GM18517 (cell line): ENCODE data around the gene PRIM2.
"Not testable (repeated sequence)": the region's sequence is repeated elsewhere in the genome, so short reads cannot be mapped to it uniquely, and the experiment has no call there.

Experiments
- ATAC-seq: cut with Tn5 transposase; IDR thresholded peaks from one replicate; pipeline ENCODE4 v1.9.1; 2021; ENCODE audit warnings: mild to moderate bottlenecking, moderate library complexity; ENCODE audit not compliant: unreplicated experiment

The PRIM2 gene

DNA sequence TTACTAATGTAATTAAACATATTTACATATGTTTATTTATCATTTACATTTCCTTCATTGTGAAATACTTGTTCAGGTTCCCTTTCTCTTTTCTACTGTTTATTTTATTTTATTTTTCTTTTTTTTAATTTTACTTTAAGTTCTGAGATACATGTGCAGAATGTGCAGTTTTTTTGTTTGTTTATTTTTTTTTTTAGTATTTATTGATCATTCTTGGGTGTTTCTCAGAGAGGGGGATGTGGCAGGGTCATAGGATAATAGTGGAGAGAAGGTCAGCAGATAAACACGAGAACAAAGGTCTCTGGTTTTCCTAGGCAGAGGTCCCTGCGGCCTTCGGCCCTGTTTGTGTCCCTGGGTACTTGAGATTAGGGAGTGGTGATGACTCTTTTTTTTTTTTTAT lies 8.7 kb upstream of the PRIM2 start:
- not testable (repeated sequence) for ATAC-seq

DNA sequence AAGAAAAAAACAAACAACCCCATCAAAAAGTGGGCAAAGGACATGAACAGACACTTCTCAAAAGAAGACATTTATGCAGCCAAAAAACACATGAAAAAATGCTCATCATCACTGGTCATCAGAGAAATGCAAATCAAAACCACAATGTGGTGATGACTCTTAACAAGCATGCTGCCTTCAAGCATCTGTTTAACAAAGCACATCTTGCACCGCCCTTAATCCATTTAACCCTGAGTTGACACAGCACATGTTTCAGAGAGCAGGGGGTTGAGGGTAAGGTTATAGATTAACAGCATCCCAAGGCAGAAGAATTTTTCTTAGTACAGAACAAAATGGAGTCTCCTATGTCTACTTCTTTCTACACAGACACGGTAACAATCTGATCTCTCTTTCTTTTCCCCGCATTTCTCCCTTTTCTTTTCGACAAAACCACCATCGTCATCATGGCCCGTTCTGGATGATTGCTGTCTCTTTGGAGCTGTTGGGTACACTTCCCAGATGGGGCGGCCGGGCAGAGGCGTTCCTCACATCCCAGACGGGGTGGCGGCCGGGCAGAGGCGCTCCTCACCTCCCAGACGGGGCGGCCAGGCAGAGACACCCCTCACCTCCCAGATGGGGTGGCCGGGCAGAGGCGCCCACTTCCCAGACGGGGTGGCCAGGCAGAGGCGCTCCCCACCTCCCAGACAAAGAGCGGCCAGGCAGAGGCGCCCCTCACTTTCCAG lies 7.2 kb upstream of the PRIM2 start:
- ATAC-seq = not testable (repeated sequence)

DNA sequence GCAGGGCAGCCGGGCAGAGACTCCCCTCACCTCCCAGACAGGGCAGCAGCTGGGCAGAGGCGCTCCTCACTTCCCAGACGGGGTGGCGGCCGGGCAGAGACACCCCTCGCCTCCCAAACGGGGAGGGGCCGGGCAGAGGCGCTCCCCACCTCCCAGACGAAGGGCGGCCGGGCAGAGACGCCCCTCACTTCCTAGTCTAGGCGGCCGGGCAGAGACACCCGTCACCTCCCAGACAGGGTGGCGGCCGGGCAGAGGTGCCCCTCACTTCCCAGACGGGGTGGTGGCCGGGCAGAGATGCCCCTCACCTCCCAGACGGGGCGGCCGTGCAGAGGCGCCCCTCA lies 6.6 kb upstream of the PRIM2 start:
- no peak for ATAC-seq

DNA sequence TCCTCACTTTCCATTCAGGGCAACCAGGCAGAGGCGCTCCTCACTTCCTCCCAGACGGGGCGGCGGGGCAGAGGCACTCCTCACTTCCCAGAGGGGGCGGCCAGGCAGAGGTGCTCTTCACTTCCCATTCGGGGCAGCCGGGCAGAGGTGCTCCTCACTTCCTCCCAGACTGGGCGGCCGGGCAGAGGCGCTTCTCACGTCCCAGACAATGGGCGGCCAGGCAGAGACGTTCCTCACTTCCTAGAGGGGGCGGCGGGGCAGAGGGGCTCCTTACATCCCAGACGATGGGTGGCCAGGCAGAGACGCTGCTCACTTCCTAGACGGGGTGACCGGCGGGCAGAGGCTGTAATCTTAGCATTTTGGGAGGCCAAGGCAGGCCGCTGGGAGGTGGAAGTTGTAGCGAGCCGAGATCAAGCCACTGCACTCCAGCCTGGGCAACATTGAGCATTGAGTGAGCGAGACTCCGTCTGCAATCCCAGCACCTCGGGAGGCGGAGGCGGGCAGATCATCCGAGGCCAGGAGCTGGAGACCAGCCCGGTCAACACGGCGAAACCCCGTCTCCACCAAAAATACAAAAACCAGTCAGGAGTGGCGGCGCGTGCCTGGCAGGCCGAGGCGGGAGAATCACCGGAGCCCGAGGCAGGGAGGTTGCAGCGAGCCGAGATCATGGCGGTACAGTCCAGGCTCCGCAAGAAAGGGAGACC lies 6.0 kb upstream of the PRIM2 start:
- ATAC-seq = not testable (repeated sequence)

DNA sequence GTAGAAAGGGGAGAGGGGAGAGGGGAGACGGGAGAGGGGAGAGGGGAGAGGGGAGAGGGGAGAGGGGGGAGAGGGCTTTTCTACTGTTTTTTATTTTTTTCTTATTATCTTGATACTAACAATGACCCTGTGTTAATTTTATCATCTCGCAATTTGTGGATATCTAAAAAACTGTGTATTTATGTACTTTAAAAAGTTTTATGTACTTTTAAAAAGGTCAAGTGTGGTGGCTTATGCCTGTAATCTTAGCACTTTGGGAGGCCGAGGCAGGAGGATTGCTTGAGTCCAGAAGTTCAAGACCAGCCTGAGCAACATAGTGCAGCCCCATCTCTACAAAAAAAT lies 5.5 kb upstream of the PRIM2 start:
- ATAC-seq = no peak

DNA sequence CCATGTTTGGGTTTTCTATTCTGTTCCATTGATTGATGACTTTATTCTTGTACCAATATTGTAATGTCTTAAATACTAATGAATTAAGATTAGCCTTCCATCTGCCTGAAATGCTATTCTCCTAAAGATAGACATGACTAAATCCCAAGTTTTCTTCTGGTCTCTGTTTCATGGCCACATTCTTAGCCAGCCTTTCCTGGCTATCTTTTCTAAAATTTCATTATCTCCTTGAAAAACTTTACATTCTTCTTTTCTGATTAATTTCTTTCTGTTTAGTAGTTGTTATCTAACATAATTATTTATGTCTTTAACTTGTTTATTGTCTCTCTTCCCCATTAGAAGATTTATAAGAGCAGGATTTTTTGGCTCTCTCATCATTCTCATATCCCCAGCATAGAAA lies 4.4 kb upstream of the PRIM2 start:
- no peak for ATAC-seq

DNA sequence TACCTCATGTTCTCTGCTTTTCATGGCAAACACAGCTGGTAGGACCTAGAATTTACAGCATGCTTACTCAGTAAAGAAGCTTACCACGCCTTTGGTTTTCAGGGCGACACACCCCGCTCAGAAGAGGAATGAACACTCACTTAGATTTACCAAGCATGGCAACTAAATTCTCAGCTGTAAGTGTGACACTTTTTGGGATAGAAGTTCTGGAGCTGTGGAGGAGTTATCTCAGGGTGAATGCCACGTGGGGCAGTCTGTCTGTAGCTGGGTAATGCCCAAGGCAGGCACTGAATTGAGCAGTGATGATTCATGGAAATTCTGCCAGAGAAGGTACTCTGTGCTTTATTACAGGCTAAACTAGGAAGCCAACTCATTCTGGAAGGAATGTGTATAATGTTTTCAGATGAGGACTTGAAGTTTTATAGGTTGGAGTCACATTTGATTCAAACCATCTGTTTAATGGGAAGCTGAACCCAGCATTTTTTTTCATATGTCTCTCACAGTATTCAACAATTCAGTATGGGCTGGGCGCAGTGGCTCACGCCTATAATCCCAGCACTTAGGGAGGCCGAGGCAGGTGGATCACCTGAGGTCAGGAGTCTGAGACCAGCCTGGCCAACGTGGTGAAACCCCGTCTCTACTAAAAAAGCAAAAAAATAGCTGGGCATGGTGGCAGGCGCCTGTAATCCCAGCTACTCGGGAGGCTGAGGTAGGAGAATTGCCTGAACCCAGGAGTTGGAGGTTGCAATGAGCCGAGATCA lies 3.5 kb upstream of the PRIM2 start:
- no peak for ATAC-seq

DNA sequence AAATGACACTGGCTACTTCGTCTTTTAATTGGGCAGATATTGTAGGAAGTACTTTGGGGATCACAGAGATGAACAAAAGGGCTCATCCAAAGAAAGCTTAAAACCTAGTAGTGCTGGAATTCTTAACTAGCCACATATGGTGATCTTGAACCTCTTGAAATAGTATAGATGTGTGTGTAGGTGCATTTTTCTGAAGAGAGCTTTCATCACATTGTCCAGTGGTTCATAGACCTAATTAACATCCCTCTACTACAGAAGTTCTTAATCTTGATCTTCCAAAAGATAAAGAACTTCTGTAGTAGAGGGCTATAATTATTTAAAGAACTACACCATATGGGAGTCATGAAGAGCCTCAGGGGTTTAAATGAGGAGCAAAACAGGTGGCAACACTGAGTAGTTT lies 2.3 kb upstream of the PRIM2 start:
- ATAC-seq = no peak

DNA sequence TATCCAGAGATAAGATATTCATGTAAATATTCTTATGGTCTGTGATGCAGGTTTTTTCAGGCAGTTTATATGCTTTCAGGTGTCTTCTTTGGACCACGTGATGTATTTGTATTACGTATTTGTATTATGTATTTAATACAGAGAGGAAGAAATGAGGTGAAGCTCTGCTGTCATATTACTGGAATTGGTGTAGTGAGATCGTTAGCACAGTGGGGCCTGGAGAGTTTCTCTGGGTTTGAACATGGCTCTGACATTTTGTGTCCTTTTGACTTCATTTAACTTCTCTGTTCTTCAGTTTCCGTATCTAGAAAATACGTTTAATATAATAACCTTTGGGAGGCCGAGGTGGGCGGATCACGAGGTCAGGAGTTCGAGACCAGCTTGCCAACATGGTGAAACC lies 1.6 kb upstream of the PRIM2 start:
- no peak for ATAC-seq

DNA sequence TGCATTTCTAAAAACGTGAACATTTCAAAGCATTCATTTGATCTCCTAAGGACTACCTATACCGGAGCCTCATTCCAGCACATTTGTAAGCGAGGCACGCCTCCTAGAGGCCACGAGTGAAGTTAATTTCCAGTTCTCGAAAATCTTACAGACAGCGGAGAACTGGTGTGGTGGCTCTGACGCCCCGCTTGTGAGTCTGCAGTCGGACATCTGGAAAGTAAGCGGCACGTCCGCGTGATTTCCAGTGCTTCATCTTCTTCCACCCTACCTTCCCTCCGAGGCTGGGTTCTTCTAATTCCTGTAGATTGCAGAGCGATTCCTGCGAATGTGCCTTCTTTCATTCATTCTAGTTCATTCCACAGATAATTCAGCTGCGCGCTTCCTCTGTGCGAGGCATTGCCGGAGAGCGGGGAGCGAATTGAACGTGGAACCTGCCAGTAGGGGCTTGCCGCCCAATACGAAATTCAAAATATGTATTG lies 810 bp upstream of the PRIM2 start:
- ATAC-seq = peak; percentile 94

DNA sequence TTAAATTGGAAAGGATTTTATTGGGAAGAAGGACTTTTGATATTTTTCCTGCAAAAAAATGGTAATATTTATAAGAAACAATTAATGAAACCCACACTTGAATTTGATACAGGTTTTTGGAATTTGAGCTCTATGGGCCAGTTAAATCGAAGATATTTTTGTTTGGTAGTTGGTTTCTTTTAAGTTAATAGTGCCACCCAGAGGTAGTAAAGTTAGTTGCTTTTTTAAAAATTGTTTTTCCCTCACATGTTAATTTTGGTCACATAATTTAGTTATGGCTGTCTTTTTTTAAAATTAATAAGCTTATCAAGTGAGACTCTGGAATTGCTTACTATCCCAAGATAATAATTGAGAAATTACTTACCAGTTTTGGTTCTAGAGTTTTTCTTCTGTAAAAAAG lies 7.1 kb downstream of the PRIM2 start:
- no peak for ATAC-seq

DNA sequence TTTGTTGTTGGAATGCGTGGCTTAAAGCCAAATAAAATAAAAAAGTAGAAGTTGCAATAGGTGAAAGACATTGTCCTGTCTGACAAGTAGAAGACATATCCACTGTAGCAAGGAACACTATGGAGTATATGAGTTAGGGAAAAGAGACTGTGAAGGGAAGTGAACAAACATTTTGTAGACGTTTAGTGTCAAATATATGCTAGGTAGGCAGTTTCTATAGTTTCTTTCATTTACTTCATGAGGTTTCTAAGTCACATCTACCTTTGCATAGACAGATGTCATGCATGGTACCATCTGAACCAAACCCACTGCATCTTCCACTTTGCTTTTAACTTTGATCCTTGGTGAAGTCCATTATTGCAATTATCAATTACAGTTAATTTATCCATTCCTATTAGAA lies 9.9 kb downstream of the PRIM2 start:
- ATAC-seq = no peak

DNA sequence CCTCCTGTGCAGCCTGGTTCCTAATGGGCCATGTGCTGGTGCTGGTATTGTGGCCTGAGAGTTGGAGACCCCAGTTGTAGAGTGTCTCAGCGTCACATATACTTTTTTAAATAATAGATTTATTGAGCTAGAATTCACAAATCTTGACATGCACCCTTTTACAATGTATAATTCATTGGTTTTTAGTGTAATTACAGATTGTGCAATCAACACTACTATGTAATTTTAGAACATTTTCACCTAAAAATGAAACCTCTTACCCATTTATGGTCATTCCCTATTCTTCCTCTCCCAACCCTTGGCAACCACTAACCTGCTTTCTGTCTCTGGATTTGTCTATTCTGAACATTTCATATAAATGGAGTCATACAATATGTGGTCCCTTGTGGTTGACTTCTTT lies 10.6 kb downstream of the PRIM2 start:
- ATAC-seq = no peak

DNA sequence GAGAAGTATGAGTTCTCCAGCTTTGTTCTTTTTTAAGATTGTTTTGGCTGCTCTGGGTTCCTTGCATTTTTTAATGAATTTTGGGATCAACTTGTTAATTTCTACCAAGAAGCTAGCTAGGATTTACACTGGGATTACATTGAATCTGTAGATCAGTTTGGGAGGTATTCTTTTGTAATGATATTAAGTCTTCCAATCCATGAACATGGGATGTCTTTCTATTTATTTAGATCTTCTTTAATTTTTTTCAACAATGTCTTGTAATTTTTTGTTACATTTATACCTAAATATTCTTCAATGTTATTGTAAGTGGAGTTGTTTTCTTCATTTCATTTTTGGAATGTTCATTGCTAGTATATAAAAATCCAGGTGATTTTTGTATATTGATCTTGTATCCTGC lies 12.5 kb downstream of the PRIM2 start:
- no peak for ATAC-seq

DNA sequence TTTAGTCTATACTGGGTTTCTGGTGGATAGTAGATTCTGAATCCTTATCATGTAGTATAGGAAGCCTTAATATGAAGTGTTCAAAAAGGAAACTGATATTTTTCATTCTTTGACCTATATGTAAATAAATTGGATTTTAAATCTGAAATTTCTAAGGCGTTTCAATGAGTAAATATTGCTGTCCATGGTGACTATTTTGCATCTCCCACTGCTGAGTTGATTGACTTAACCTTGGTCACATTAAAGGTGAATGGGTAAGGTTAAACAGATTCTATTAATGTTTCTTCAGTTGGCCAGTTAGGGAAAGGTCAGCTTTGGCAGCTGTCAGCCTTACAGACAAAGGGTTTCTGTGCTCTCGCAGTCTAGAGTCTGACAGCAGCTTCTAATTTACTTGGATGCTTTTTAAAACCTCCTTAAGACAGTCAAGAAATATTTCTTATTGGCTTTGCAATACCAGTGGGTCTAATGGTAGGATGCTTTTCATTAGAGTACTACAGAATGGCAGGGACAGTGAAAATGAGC lies 24.8 kb downstream of the PRIM2 start:
- no peak for ATAC-seq

DNA sequence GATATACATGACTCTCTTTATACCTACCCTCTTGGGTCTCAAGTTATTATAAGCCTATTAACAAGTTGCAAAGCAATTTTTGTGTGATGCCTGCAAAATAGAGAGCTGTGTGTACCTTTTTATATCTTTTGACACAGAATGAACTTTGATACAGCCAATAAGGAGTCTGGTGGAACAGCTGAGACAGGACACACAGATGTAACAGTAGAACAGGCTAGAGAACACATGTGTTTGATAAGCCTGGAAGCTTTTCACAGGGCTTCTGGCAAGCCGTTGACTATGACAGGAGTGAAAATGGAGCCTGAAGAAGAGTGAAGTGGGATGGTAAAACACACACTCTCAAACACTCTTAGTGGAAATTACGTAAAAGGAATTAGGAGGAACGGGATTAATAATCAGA lies 25.9 kb downstream of the PRIM2 start:
- ATAC-seq = not testable (repeated sequence)

DNA sequence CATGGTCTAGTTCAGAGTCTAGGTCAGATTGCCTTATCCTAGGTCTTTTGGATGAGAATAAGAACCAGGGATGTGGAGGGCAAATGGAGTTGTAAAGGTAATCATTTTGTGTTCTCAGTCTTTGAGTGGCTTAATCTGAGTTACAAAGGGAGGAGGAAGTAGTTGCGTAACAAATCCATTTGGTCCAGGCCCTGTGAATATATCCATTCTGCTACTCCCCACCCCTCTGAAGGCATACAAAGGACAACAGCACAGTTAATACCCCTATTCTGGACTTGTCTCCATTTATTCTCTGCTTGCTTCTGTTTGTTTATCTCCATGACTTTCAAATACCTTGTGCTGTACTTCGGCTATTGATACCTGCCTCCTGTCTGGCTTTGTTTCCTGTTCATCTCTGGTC lies 29.3 kb downstream of the PRIM2 start:
- ATAC-seq = not testable (repeated sequence)

DNA sequence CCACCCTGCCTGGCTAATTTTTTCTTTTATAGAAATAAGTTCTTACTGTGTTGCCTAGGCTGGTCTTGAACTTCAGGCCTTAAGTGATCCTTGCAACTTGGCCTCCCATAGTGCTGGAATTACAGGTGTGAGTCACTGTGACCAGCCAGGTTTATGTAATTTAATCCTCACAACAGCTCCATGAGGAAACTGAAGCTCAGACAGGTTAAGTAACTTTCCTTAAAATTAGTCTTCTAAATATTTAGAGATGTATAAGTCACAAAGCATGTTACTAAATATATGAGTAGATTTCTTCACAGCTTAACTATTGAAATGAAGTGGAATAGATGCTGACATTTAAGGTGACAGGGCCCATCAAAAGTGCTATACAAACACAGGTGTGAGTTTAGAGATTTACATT lies 30.2 kb downstream of the PRIM2 start:
- not testable (repeated sequence) for ATAC-seq

DNA sequence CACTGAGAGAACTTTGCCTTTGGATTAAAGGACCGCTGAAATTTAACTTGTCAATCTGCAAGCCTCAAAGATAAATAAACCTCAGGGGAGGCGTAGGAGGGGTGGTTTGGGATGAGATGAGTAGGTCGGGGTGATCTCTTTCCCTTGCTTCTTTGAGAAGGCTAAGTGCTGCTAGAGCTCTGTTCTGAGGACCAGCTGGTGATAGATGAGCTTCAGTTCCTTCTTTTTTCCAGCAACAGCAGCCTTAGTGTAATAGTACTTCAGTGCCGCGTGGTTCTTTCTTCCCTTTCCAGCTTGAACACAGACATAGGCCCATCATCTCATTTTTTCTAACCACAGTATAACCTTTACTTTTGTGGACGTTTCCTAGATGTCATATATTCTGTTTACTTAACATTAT lies 33.0 kb downstream of the PRIM2 start:
- peak; percentile 64 for ATAC-seq

DNA sequence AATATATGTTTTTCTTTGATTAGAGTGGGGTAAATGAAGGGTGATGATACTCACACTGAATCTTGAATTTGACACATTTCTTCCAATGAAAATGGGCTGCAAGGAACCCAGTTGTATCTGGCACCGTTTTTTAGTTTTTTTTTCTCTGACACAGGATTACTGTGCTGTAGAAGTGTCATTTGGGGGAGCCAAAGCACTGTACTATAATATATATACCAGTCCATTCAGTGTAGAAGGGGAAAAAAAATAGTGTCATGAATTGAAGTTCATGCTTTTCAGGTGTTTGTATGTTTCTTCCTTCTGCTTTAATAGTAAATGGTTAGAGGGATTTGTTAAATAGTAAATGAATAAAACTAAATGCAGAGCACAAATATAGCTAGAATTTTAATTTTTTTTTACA lies 35.2 kb downstream of the PRIM2 start:
- ATAC-seq = not testable (repeated sequence)

DNA sequence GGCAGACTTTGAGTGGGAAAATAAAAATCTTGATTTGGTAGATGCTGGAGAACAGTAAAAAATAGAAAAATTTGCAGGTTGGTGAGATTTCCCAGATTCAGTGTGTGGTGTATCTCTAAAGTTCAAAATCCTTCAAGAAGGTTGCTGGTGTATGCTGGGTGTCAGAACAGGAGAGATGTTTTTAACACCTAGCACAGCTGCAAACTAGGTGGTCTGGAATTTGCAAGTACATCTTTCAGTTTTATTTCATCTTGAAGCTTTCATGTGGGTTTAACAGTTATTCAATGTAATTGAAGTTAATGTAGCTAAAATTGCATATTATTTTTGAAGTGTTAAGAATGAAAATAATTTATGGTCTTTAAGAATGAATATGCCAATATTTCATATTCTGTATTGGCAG lies 40.9 kb downstream of the PRIM2 start:
- ATAC-seq = not testable (repeated sequence)

DNA sequence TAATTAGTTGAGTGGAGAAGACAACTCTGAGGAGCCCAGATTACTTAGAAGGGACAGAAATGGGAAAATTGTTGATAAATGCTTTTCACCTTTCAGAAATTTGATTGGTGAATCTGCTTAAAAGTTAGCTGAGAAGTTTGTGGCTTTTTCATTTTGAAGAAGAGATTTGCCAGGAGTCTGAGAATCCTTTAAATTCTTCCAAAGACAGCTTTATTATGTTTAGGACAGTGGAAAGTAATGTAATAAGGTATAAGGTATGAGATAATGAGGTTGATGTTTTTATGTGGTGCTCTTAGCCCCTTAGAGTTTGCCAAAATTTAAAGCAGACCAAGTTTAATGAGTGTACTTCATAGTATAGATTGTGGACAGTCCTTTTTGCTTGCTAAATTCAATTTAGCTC lies 42.3 kb downstream of the PRIM2 start:
- ATAC-seq = not testable (repeated sequence)
